GM23338 (cell line): ENCODE data around the gene CASP7. TPM values are rescaled to one million over a fixed set of nuclear protein-coding genes. Genes with fewer than 3 reads are reported as not detected.
A peak's percentile ranks its signal among the peaks of the same experiment; 100 is the strongest.

Source experiments
- ATAC-seq: fragments of 200-7000 bp; cut with Tn5 transposase; 3 replicates; pipeline ENCODE4 v1.9.1; 2020
- DNase-seq: peaks from one replicate; pipeline ENCODE4 v3.0.0-alpha.2; 2015; ENCODE audit warnings: low spot score
- H2AFZ ChIP-seq: fragments of 200-600 bp; sonication (generic); 2 replicates; pipeline ENCODE4 v1.8.0; 2016; ENCODE audit warnings: antibody characterized with exemption, mild to moderate bottlenecking, moderate library complexity
- H3F3A ChIP-seq: fragments of 200-600 bp; sonication (generic); replicated peaks from 2 replicates; pipeline ENCODE4 v1.8.0; 2017; ENCODE audit warnings: antibody characterized with exemption, mixed run types, low read depth
- H3K27ac ChIP-seq: fragments of 200-600 bp; sonication (generic); 2 replicates; pipeline ENCODE4 v1.6.1; 2016; ENCODE audit warnings: low read depth
- H3K27me3 ChIP-seq: fragments of 200-600 bp; sonication (generic); 2 replicates; pipeline ENCODE4 v1.8.0; 2016; ENCODE audit warnings: mild to moderate bottlenecking, mixed run types, moderate library complexity; ENCODE audit not compliant: insufficient read depth
- H3K36me3 ChIP-seq: fragments of 200-600 bp; sonication (generic); 2 replicates; pipeline ENCODE4 v1.8.0; 2016; ENCODE audit warnings: mild to moderate bottlenecking; ENCODE audit not compliant: insufficient read depth
- H3K4me1 ChIP-seq: fragments of 200-600 bp; sonication (generic); 2 replicates; pipeline ENCODE4 v1.8.0; 2016; ENCODE audit warnings: mild to moderate bottlenecking, moderate library complexity; ENCODE audit not compliant: insufficient read depth
- H3K4me2 ChIP-seq: fragments of 200-600 bp; sonication (generic); 2 replicates; pipeline ENCODE4 v1.7.1; 2017; ENCODE audit warnings: mixed run types
- H3K4me3 ChIP-seq: fragments of 200-600 bp; sonication (generic); 2 replicates; pipeline ENCODE4 v1.6.1; 2016; ENCODE audit warnings: mixed run types
- H3K79me2 ChIP-seq: fragments of 200-600 bp; sonication (generic); replicated peaks from 2 replicates; pipeline ENCODE4 v1.8.0; 2017; ENCODE audit warnings: mild to moderate bottlenecking; ENCODE audit not compliant: insufficient read depth
- H3K9me2 ChIP-seq: fragments of 200-600 bp; sonication (generic); 2 replicates; pipeline ENCODE4 v1.8.0; 2017; ENCODE audit not compliant: insufficient read depth
- H4K20me1 ChIP-seq: fragments of 200-600 bp; sonication (generic); replicated peaks from 2 replicates; pipeline ENCODE4 v1.8.0; 2017; ENCODE audit warnings: mild to moderate bottlenecking; ENCODE audit not compliant: insufficient read depth
- H3K27ac Mint-ChIP-seq: 2 replicates; pipeline ENCODE4 v1.8.0; 2020; ENCODE audit warnings: inconsistent platforms, mild to moderate bottlenecking, moderate library complexity, mixed read lengths
- H3K27me3 Mint-ChIP-seq: 3 replicates; pipeline ENCODE4 v1.8.0; 2022; ENCODE audit warnings: low read depth, mild to moderate bottlenecking, moderate library complexity, mixed read lengths, inconsistent platforms; ENCODE audit not compliant: insufficient read depth, poor library complexity
- H3K36me3 Mint-ChIP-seq: 3 replicates; pipeline ENCODE4 v1.8.0; 2021; ENCODE audit warnings: low read depth, mild to moderate bottlenecking, inconsistent platforms, moderate library complexity, mixed read lengths
- H3K4me1 Mint-ChIP-seq: 3 replicates; pipeline ENCODE4 v1.8.0; 2020; ENCODE audit warnings: mild to moderate bottlenecking, inconsistent platforms, mixed read lengths
- H3K4me3 Mint-ChIP-seq: 3 replicates; pipeline ENCODE4 v1.8.0; 2021; ENCODE audit warnings: moderate library complexity, mild to moderate bottlenecking, inconsistent platforms, mixed read lengths
- H3K9me3 Mint-ChIP-seq: 3 replicates; pipeline ENCODE4 v1.8.0; 2020; ENCODE audit warnings: moderate library complexity, mild to moderate bottlenecking, inconsistent platforms, mixed read lengths
- CREB1 ChIP-seq: fragments of 250-450 bp; sonication (Bioruptor Pico); IDR thresholded peaks from 2 replicates; pipeline ENCODE4 v1.5.0; 2020; ENCODE audit warnings: low read depth, mild to moderate bottlenecking, moderate library complexity
- POLR2AphosphoS5 ChIP-seq: IDR thresholded peaks from 2 replicates; pipeline ENCODE4 v1.6.1; 2016; ENCODE audit warnings: antibody characterized with exemption, low read depth
- REST ChIP-seq: IDR thresholded peaks from one replicate; pipeline ENCODE4 v1.6.1; 2018; ENCODE audit warnings: antibody characterized with exemption; ENCODE audit not compliant: unreplicated experiment
- STAT1 ChIP-seq: IDR thresholded peaks from one replicate; pipeline ENCODE4 v1.6.1; 2016; ENCODE audit warnings: antibody characterized with exemption; ENCODE audit not compliant: unreplicated experiment
- ZNF114 ChIP-seq: fragments of 250-450 bp; sonication (Bioruptor Pico); IDR thresholded peaks from 2 replicates; pipeline ENCODE4 v1.5.0; 2020; ENCODE audit warnings: mild to moderate bottlenecking, moderate library complexity
- ZNF331 ChIP-seq: fragments of 250-450 bp; sonication (Bioruptor Pico); IDR thresholded peaks from 2 replicates; pipeline ENCODE4 v1.5.0; 2020; ENCODE audit warnings: low read depth, mild to moderate bottlenecking, moderate library complexity
- ZNF462 ChIP-seq: fragments of 250-450 bp; sonication (Bioruptor Pico); IDR thresholded peaks from 2 replicates; pipeline ENCODE4 v1.5.0; 2020; ENCODE audit warnings: mild to moderate bottlenecking, moderate library complexity
- polyA plus RNA-seq: library from polyadenylated mRNA; unstranded; fragments of >200 nt; fragmentation: Nextera tagmentation; extraction: Ambion mirVana; gene quantifications from 2 replicates; pipeline ENCODE4 v1.2.1, GENCODE V29; 2016
- total RNA-seq: library from RNA; depleted of rRNA; stranded (reverse); fragments of >200 nt; shearing (Covaris generic); gene quantifications from 2 replicates; pipeline ENCODE4 v1.2.3, GENCODE V29; 2014

CASP7 gene
- total and polyA plus RNA-seq, 2 experiments from 2014 or later: 2.1 to 7.0 TPM

GRCh38 chr10:113706623-113707022, 26.9 kb downstream of the CASP7 start:
- Histone ChIP-seq H3K4me3 (no peak overlapping the region), H3K36me3 (no peaks in the 10 kb centered on the region), H3K79me2 (no peaks in the 10 kb centered on the region), H3K4me2 (no peak overlapping the region), H3K4me1 (peaks cover 30% of the 10 kb centered on the region), H3K27ac (no peak overlapping the region), H4K20me1 (peaks cover 3% of the 10 kb centered on the region; the same call in 1 of the 2 replicates), H3K9me2 (no peaks in the 10 kb centered on the region), H3K27me3 (no peaks in the 10 kb centered on the region), H2AFZ (no peak overlapping the region), H3F3A (no peaks in the 10 kb centered on the region)
- ATAC-seq: no peak
- no peak for TF ChIP-seq ZNF114
- TF ChIP-seq POLR2AphosphoS5: no peak
- no peak for TF ChIP-seq REST
- Mint-ChIP-seq H3K9me3 (no peaks in the 10 kb centered on the region; the same call in 2 of the 3 replicates), H3K27ac (no peak overlapping the region), H3K27me3 (peaks cover 9% of the 10 kb centered on the region), H3K36me3 (no peaks in the 10 kb centered on the region), H3K4me1 (peaks cover 55% of the 10 kb centered on the region), H3K4me3 (no peak overlapping the region)
- DNase-seq: no peak

DNA sequence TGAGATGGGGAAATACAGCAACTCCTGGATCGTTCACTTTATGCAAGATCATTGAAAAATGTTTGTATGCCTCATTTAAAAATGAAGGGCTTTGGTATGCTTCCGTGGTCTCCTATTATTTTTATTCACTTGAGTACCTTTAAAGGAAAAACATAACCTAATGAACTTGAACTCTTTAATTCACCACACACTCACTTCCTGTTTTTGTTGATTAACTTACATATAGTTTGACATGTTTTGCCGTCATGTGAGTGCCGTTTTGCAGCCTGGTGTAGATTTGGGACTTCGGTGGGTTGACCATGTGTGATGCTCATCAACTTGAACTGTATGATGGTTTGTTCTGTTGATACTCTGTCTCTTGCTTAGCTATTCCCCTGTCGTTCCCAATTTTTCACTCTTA, 28.9 kb downstream of the CASP7 start:
- Histone ChIP-seq H4K20me1 (0 out of 2 replicates have a peak, but pooled peaks cover 3% of the 10 kb centered on the region), H3F3A (no peaks in the 10 kb centered on the region), H3K4me2 (0 out of 2 replicates have a peak overlapping the region, but pooled peaks have one; percentile 68), H3K79me2 (no peaks in the 10 kb centered on the region), H3K4me3 (no peak overlapping the region), H3K27me3 (no peaks in the 10 kb centered on the region), H3K27ac (no peak overlapping the region), H3K4me1 (peaks cover 35% of the 10 kb centered on the region), H3K9me2 (no peaks in the 10 kb centered on the region), H3K36me3 (no peaks in the 10 kb centered on the region), H2AFZ (no peak overlapping the region)
- no peaks in the 10 kb centered on the region; the same call in 2 of the 3 replicates for H3K9me3 Mint-ChIP-seq
- H3K4me3 Mint-ChIP-seq: peak overlapping the region; percentile 55; the same call in 1 of the 3 replicates
- H3K27ac Mint-ChIP-seq: peak overlapping the region; percentile 19; the same call in 1 of the 2 replicates
- DNase-seq (no peak), ATAC-seq (no peak)
- H3K4me1 Mint-ChIP-seq: peaks cover 72% of the 10 kb centered on the region
- TF ChIP-seq ZNF114 (no peak), CREB1 (CRISPR knock-in tag) (no peak), POLR2AphosphoS5 (no peak), STAT1 (no peak), REST (no peak), ZNF462 (CRISPR knock-in tag) (no peak), ZNF331 (CRISPR knock-in tag) (no peak)
- peaks cover 9% of the 10 kb centered on the region for H3K27me3 Mint-ChIP-seq
- H3K36me3 Mint-ChIP-seq: no peaks in the 10 kb centered on the region
